HG03520 (cell line): ENCODE results near the gene WNT6.

Experiments used
- ATAC-seq: cut with Tn5 transposase; IDR thresholded peaks from one replicate; pipeline ENCODE4 v1.9.1; 2021; ENCODE audit warnings: mild to moderate bottlenecking, moderate library complexity; ENCODE audit not compliant: unreplicated experiment

The WNT6 gene

DNA sequence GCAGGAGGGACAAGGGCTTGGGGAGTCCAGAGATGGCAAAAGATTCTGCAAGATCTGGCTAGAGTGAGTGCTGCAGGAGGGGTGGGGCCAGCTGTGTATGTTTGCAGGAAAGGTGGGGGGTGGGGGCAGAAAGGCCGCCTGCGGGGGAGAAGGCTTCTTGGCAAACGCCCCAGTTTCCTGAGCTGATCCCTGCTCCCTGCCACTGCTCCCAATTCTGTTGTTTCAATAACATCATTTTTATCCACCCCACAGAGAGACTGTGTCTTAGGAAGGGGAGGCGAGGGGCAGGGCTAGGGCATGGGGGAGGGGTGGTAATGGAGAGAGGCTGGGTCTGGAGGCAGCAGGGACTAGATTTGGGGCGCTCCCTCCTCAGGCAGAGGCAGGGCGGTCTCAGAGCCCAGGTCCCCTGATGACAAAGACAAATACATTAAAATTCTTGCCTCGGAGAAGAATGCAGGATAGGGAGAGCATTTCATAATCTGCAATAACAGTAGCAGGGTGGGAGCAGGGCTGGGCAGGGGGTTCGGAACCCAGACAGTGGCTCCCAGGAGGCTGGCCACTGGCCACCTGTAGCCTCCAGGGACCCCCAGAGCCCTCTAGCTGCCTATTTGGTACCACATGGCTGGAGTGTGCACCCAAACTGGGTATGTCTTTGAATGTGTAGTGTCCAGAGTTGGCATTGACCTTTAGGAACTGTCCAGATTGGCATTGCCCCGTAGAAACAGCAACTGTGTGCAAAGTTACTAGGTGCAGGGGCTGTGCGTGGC lies 2.1 kb upstream of the WNT6 start:
- ATAC-seq, result no peak

DNA sequence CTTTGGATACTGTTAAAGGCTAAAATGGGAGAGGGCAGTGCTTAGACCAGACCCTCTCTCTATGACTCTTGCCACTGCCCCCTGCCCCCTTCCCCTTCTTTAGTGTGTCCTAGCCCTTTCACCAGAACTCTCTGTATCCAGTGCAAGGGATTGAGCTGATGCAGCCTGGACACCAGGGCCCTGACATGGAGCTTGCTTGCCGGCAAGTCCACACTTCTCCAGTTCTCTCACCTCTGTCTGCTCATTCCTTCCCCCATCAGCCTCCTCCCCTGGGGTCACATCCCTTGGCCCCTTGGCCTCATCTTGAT lies 1.5 kb upstream of the WNT6 start:
- no peak for ATAC-seq

DNA sequence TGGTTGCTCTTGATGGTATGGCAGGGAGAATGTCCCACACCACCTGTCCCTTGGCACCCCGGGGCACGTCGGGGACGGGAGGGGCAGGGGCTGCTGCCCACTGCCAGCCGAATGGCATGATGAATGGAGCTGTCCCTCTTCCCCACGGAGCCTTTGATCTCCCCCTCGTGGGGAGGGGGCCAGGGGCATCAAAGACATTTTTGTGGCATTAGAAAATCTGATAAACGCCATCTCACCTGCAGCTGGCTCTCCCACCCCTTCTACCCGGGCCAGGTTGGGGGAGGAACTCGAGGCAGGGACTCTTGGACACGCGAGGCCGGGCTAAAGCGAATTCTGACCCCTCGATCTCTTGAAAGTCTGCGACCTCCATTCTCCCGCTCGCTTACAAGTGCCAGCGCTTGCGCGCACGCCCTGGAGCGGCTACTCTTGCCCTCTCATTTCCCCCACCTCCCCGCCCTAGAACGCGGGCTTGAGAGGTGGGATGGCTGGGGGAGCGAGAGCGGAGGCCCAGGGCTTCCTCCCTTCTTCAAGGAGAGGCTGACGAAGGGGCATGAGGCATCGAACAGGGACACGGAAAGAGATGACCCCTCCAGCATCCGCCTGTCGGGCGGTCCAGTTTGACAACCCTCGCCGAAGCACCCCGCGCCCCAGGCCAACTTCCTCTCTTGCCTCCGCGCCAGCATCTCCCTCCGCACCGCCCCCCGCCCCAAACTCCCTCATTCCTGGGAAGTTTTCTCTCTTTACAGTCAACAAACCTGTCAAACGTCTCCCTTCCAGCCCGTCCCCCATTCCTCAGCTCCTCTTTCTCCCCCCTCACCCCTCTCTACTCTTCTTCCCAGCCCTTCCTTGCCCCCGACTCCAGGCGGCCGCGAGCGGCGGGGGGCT lies 692 bp upstream of the WNT6 start:
- ATAC-seq, result no peak

DNA sequence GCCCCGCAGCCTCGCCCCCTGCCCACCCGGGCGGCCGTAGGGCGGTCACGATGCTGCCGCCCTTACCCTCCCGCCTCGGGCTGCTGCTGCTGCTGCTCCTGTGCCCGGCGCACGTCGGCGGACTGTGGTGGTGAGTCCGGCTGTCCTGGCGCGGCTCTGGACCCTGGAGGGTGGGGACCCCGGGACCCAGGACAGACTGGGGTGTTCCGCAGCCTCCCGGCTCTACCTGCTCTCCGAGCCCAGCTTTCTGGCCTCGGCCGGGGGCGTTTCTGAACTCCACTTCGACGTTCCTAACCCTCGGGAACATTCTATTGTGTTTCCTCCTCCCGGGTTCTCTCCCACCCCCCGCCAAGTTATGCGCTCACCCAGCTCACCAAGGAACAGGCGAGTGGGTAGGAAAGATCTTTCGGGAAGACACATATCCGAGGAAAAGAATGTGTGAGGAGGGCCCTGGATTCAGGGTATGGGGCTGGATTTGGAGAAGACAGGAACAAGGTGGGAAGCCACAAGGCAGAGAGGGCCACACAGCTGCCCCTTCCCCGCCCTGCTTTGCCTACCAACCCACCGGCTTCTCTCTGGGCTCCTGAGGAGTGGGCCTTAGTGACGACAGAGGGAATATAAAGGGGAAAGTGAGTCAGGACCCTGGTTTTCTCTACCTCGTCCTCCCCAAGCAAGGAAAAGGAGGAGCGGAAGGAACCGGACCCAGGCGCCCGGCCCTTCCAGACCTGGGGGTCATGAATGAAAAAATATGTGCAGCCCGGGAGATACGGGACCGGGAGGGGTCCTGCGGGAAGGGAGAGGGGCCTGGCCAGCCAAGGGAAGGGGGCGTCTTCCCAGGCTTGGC lies 605 bp downstream of the WNT6 start:
- ATAC-seq, result no peak

DNA sequence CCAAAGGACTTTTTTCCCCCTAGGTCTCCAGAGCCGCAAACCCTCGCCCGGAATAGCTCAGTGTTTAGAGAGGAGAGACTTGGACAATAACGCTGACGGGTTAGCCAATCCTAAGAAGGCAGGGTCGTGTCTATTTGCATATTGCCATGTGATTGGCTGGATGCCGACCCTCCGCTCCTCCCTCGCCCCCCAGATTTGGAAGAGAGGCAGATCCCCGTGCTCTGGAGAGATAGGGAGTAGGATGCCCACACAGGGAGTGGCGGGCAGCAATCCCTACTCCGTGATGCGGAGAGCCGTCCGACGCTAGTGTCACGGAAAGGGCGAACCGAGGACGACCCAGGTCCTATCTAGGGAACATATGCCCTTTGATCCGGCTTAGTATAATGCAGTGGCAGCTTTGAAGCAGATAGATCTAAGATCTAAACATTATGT lies 1.4 kb downstream of the WNT6 start:
- no peak for ATAC-seq

- ATAC-seq, result no peak
Observed at GRCh38 chr2:218861645-218862318, 2.2 kb downstream of the WNT6 start.

- ATAC-seq, result no peak
Observed at GRCh38 chr2:218863021-218863520, 3.5 kb downstream of the WNT6 start.

- no peak for ATAC-seq
Observed at GRCh38 chr2:218865396-218865795, 5.8 kb downstream of the WNT6 start.

DNA sequence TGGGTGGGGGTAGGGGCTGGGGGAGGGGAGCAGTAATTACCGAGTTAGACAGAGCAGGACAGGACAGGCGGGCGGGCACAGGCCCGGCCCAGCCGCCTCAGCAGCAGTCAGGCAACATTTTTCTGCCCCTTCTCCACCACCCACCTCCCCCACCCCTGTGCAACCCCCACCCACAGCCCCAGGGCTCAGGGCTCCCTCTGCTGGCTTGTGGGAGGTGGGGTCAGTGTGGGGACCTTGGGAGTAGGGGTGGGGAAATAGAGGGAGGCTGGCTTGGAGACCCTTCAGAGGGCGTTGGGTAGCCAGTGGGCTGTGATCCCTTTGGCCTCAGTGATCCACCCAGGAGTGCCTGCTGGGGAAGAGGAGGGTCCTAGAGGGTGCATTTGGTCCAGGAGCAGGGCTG lies 6.4 kb downstream of the WNT6 start:
- ATAC-seq, result no peak

GRCh38 chr2:218867900-218868299 lies 8.3 kb downstream of the WNT6 start:
- ATAC-seq, result no peak

GRCh38 chr2:218869064-218869463 lies 9.5 kb downstream of the WNT6 start:
- ATAC-seq, result no peak

DNA sequence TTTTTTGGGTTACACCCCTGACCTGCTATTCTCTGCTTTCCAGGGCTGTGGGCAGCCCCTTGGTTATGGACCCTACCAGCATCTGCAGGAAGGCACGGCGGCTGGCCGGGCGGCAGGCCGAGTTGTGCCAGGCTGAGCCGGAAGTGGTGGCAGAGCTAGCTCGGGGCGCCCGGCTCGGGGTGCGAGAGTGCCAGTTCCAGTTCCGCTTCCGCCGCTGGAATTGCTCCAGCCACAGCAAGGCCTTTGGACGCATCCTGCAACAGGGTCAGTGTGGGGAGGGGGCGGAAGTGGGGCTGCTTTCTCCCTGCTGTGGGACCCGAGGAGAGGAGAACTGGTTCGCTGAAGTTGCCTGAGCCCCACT lies 11.4 kb downstream of the WNT6 start:
- ATAC-seq, result no peak

DNA sequence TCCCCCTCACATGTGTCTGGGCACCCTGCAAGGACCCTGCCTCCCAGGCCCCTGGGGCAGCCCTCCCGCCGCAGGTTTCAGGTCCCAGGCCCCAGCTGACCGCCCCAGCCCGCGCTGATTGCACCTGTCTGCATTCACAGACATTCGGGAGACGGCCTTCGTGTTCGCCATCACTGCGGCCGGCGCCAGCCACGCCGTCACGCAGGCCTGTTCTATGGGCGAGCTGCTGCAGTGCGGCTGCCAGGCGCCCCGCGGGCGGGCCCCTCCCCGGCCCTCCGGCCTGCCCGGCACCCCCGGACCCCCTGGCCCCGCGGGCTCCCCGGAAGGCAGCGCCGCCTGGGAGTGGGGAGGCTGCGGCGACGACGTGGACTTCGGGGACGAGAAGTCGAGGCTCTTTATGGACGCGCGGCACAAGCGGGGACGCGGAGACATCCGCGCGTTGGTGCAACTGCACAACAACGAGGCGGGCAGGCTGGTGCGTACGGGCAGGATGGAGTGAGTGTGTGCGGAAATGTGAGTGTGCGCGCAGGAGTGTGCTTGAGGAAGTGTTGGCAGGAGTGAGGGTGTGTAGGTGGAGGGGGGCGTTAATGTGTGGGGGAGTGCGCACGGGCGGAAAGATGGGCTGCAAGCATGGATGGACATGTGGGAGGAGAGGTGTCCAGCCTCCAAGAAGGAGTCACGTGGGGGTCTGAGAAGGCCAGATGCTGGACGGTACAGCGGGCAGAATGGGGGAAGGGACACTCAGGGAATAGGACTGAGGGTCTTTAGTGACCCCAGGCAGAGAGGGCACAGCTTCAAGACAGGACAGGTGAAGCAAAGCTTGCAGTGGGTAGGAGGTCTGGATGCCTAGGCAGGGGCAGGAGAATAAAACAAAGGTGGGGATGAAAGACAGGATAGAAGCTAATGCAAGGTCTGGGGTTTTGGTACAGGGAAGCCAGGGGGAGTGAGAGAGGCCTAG lies 12.0 kb downstream of the WNT6 start:
- ATAC-seq, result no peak

DNA sequence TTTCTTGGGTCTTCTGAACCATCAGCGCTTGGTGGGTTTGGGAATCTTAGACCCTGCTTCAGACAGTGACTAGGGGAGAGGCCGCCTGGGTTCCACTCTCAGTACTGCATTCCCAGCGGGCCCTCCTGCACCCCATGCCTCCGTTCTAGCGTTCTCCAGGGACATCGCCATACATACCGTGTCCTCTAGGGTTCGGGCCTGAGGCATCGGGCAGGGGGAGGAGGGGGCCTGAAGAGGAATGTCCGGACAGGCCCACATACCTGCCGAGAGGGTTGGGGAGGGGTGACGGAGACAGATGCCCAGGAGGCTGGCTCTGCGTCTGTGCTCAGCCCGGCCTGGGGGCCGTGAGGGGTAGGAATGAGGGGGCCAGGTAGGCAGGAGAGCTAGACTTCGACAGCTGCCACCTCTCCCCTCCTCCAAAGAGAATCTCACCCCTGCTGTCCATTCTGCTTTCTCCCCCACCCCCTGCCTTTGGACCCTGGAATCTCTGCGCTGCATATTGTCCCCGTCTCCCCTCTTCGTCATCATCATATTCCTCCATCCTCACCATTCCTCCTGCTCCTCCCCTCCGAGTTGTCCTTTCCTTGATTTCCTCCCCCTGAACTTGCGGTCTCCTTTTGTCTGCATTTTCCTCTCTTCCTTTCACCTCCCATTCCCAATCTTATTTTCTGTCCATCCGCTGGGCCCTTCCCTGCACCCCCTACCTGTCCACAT lies 13.2 kb downstream of the WNT6 start:
- no peak for ATAC-seq

GRCh38 chr2:218873359-218874194 lies 14.0 kb downstream of the WNT6 start:
- ATAC-seq, result no peak

DNA sequence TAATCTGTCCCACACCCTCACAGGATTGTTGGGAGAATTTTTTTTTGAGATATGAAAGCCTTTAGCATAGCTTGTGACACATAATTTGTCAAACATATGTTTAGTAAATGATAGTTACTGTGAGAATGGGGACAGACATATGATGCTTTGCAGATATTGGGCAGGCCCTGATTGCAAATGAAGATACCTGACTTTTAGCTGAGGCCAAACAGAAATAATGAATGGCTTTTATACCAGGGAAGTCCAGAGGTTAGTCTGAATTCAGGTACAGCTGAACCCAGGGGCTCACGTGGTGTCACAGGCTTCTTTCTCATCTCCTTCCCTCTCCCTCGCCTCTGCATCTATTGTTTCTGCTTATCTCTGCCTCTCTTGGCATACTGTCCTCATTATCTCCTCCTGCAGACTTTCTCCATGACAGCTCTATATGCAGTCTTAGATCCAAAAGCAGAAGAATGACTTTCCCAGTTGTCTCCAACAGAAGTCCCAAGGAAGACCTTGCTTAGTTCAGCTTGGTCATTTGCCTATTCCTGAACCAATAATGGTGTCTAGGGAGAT lies 16.2 kb downstream of the WNT6 start:
- no peak for ATAC-seq

- no peak for ATAC-seq
Observed at GRCh38 chr2:218876562-218877219, 17.1 kb downstream of the WNT6 start.
